Measurements from ENCODE around the gene TAOK3.
"Not testable (repeated sequence)": the region's sequence is repeated elsewhere in the genome, so short reads cannot be mapped to it uniquely, and the experiment has no call there.

TAOK3 gene

DNA sequence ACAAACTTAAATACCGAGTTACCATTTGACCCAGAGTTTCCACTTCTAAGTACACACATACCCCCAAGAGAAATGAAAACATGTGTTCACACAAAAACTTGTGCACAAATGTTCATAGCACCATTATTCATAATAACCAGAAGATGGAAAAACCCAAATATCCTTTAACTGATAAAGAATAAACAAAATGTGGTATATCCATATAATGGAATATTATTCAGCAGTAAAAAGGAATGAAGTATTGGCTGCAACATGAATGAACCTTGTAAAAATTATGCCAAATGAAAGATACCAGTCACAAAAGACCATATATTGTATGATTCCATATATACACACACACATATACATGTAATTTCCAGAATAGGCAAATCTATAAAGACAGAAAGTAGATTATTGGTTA lies 116.4 kb downstream of the TAOK3 start:
- no peak overlapping the region for H3K27ac Mint-ChIP-seq
- ATAC-seq, result no peak
- H3K4me1 Mint-ChIP-seq, result no peaks in the 10 kb centered on the region
- DNase-seq, result no peak
- no peaks in the 10 kb centered on the region for H3K27me3 Mint-ChIP-seq
- H3K9me3 Mint-ChIP-seq, result no peaks in the 10 kb centered on the region
- H3K4me3 Mint-ChIP-seq, result no peak overlapping the region

DNA sequence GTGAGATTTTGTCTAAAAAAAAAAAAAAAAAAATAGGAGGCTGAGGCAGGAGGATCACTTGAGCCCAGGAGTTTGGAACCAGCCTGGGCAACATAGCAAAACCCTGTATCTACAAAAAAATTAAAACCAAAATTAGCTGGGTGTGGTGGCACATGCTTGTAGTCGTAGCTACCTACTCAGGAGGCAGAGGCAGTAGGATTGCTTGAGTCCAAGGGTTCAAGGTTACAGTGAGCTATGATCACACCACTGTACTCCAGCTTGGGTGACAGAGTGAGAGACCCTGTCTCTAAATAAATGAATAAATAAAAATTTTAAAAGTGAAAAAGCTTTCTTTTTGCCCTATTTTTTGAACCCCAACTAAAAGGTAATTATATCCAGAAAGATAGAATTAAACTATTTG lies 123.2 kb downstream of the TAOK3 start:
- H3K27ac Mint-ChIP-seq, result no peak overlapping the region
- no peaks in the 10 kb centered on the region for H3K27me3 Mint-ChIP-seq
- no peak overlapping the region for H3K4me3 Mint-ChIP-seq
- no peak for ATAC-seq
- H3K9me3 Mint-ChIP-seq, result no peaks in the 10 kb centered on the region
- H3K4me1 Mint-ChIP-seq, result no peaks in the 10 kb centered on the region
- DNase-seq, result no peak

DNA sequence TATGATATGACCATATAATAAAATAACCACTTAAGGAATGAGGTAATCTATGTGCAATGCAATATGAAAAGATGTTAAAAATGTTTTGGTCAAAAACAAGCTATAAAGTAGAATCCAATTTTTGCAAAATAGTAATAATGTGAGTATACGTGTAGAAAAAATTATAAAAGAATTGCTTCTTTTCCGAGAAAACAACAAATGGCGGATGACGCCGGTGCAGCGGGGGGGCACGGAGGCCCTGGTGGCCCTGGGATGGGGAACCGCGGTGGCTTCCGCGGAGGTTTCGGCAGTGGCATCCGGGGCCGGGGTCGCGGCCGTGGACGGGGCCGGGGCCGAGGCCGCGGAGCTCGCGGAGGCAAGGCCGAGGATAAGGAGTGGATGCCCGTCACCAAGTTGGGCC lies 126.8 kb downstream of the TAOK3 start:
- not testable (repeated sequence) for ATAC-seq, H3K27me3 Mint-ChIP-seq, H3K4me1 Mint-ChIP-seq, DNase-seq, H3K27ac Mint-ChIP-seq, H3K9me3 Mint-ChIP-seq, H3K4me3 Mint-ChIP-seq

DNA sequence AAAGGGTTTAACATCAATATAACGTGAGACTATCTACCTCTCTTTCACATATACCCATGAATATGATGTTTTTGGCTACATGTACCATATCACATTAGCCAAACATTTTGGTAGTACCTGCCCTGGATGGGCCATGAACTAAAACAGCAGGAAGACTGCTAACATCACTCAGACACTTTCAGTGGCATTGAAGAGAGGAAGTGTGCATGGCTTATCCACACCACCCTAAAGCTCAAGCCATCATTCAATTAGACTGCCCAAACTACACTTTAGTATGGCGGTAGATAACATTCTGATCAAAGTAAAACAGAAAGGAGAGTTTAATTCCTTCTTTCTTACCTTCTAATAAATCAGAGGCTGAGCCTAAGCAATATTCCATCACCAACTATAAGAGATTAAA lies 133.8 kb downstream of the TAOK3 start:
- Mint-ChIP-seq H3K4me3 (no peak overlapping the region), H3K27me3 (no peaks in the 10 kb centered on the region), H3K27ac (peak overlapping the region in 1 of 2 donors; percentile 52), H3K9me3 (no peaks in the 10 kb centered on the region), H3K4me1 (no peaks in the 10 kb centered on the region)
- ATAC-seq (no peak), DNase-seq (no peak)

DNA sequence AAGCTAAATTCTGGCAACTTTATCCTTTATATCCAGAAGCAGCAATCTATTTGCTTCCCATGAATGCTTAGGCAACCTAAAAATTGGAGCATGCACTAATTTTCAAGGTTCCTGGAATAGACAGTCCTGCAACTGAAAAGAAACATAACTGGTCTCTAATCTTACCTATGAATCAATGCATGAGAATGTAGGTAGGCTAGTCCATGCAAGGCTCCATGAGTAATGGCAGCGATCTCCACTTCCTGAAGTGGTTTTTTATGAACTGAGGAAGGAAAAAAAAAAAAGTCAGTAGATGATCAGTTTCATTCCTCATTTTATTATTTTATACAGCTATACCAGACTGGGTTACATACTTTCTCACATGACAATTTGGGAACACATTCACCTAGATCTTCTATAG lies 134.8 kb downstream of the TAOK3 start:
- Mint-ChIP-seq H3K4me3 (no peak overlapping the region), H3K27ac (no peak overlapping the region), H3K27me3 (no peaks in the 10 kb centered on the region), H3K4me1 (no peaks in the 10 kb centered on the region), H3K9me3 (no peaks in the 10 kb centered on the region)
- ATAC-seq (no peak), DNase-seq (no peak)

DNA sequence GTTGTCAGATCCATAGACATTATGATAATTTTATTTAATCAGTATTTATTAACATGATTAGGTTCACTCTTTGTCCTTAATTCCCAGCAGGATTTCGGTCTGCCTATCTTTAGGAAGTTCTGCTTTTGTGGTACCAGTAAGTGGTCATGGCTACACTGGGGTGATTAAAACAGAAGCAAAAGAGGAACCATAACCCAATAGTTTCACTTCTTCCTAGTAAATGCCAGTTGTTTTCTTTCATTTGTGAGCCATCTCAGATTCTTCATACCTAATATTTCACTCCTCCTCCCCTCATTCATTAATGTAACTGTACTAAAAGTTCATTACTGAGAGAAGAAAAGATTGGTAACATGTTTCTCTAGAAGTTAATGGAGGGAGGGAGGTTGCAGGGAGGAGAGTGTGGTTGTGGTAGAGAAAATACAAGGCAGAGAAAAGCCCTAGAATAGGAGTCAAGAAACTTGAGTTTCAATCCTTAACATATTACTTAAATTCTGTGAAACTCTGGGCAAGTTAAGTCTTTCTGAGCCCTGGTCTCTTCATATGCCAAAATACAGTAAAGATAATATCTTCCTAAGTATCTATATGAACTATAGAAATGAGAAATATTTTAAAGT lies 135.5 kb downstream of the TAOK3 start:
- Mint-ChIP-seq H3K4me1 (no peaks in the 10 kb centered on the region), H3K9me3 (no peaks in the 10 kb centered on the region), H3K27me3 (no peaks in the 10 kb centered on the region), H3K27ac (peak overlapping the region in 1 of 2 donors; percentile 11), H3K4me3 (no peak overlapping the region)
- ATAC-seq, result no peak
- no peak for DNase-seq

DNA sequence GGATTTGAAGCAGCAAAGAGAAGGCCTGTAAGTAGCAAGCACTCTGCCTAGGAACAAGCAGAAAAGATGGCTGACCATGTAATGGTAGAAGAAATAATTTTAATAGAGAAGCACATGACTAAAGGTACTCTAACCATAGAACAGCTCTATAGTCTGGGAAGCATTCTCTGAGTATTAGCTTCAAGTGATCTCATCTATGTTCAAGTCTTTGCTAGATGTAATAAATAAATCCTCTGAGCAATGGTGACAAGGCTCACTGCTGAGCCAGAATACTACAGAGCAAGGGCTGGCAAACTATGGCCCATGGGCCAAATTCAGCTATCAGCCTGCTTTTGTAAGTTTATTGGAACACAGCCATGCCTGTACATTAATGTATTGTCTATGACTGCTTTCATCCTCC lies 152.0 kb downstream of the TAOK3 start:
- Mint-ChIP-seq H3K4me1 (no peaks in the 10 kb centered on the region), H3K4me3 (no peak overlapping the region), H3K27me3 (no peaks in the 10 kb centered on the region), H3K27ac (no peak overlapping the region), H3K9me3 (no peaks in the 10 kb centered on the region)
- no peak for DNase-seq
- no peak for ATAC-seq

DNA sequence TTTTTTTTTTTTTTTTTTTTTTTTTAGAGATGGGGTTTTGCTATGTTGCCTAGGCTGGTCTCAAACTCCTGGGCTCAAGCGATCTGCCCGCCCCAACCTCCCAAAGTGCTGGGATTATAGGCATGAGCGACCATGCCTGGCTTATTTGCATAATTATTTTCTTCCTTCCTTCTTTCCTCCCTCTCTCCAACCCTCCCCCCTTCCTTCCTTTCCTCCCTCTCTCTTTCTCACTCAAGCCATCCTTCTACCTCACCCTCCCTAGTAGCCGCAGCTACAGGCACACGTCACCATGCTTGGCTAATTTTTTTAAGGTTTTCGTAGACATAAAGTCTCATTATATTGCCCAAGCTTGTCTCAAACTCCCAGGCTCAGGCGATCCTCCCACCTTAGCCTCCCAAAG lies 152.9 kb downstream of the TAOK3 start:
- no peak overlapping the region for H3K4me3 Mint-ChIP-seq
- H3K27me3 Mint-ChIP-seq, result no peaks in the 10 kb centered on the region
- peak overlapping the region in 1 of 2 donors; percentile 48 for H3K27ac Mint-ChIP-seq
- no peaks in the 10 kb centered on the region for H3K9me3 Mint-ChIP-seq
- ATAC-seq, result no peak
- DNase-seq, result no peak
- H3K4me1 Mint-ChIP-seq, result no peaks in the 10 kb centered on the region

DNA sequence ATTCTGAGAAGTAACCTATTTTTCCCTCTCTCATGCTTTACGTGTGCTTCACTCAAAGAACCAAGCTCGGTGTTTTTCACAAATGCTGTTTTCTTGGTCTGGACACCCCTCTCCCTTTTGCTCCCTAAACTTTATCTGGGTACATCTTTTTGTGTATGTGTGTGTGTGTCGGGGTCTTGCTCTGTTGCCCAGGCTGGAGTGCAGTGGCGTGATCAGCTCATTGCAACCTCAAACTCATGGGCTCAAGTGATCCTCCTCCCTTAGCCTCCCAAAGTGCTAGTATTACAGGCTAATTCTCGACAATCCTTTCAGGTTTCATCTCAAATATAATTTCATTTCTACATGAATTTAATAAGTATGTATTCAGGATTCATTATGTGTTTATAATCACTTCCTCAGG lies 153.6 kb downstream of the TAOK3 start:
- no peak for ATAC-seq
- Mint-ChIP-seq H3K4me1 (no peaks in the 10 kb centered on the region), H3K27me3 (no peaks in the 10 kb centered on the region), H3K27ac (peak overlapping the region in 1 of 2 donors; percentile 2), H3K4me3 (no peak overlapping the region), H3K9me3 (no peaks in the 10 kb centered on the region)
- no peak for DNase-seq

DNA sequence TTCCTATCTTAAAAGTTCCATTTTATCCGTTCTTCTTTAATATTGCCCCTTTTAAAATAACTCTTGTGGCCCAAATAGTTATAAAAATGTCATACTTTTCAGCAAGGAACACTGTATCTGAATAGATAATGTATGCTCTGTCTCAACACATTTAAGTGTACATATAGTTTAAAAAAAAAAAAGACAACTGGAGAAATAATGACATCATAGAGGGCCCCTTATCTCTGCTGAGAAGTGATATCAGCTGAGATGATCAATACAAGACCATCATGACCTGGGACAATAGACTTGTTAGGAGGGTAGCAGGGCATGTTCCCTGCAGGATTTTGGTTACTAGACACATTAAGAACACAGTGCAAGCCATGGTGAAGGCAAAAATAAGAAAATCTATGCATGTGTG lies 159.3 kb downstream of the TAOK3 start:
- H3K4me1 Mint-ChIP-seq, result no peaks in the 10 kb centered on the region
- ATAC-seq (no peak), DNase-seq (no peak)
- no peaks in the 10 kb centered on the region for H3K9me3 Mint-ChIP-seq
- H3K27me3 Mint-ChIP-seq, result no peaks in the 10 kb centered on the region
- H3K4me3 Mint-ChIP-seq, result no peak overlapping the region
- H3K27ac Mint-ChIP-seq, result no peak overlapping the region

DNA sequence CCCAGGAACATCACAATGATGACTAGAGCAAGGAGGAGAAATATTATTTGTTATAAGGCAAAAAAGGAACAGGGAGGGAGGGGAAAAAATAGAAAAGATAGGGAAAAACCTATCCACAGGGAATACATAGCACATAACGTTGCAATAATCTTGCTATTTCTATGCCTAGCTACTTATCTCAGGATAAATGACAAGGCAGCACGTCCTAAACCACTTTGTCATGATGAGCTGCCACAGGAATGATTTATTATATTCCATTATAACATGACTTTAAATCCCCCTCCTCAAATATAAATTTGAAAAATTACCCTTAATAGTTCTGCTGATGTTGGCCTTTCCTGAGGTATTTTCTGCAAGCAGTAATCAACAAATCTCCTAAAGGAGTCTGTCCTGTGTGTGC lies 160.1 kb downstream of the TAOK3 start:
- no peak overlapping the region for H3K27ac Mint-ChIP-seq
- no peak for DNase-seq
- no peak for ATAC-seq
- no peaks in the 10 kb centered on the region for H3K4me1 Mint-ChIP-seq
- H3K9me3 Mint-ChIP-seq, result no peaks in the 10 kb centered on the region
- no peak overlapping the region for H3K4me3 Mint-ChIP-seq
- no peaks in the 10 kb centered on the region for H3K27me3 Mint-ChIP-seq

DNA sequence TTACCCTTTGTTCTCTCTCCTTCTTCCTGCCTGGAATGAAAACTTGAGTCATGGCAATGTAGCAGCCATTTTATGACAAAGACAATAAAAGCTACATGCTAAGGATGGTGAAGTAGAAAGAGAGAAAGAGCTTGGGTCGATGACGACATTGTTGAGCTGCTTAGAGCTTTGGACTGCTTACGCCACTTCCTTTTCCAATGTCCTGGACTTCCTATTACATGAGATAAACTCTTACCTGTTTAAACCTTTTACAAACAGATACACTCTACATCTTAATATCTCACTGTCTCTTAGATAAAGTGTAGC lies 166.6 kb downstream of the TAOK3 start:
- no peaks in the 10 kb centered on the region for H3K27me3 Mint-ChIP-seq
- H3K4me3 Mint-ChIP-seq, result no peak overlapping the region
- ATAC-seq (no peak), DNase-seq (no peak)
- no peaks in the 10 kb centered on the region for H3K4me1 Mint-ChIP-seq
- H3K27ac Mint-ChIP-seq, result peak overlapping the region in 1 of 2 donors; percentile 69
- no peaks in the 10 kb centered on the region for H3K9me3 Mint-ChIP-seq

DNA sequence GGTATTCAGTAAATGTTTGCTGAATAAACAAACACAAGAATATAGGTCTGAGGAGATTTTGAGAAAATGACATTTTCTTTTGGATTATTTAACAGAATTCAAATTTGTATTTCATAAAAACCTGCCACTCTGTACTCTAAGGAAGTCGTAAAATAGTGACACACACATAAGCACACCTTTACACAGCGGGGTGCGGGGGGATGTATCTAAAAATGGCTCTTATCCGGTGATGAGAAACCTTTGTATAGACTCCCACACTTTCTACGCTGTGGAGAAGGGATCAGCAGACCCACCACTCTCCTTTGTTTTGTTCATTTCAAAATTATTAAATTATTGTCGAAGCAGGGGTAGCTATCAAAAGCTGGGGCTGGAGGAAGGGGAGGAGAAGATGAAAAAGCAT lies 178.7 kb downstream of the TAOK3 start:
- no peaks in the 10 kb centered on the region for H3K9me3 Mint-ChIP-seq
- no peak for DNase-seq
- no peaks in the 10 kb centered on the region for H3K27me3 Mint-ChIP-seq
- no peak overlapping the region for H3K4me3 Mint-ChIP-seq
- H3K27ac Mint-ChIP-seq, result no peak overlapping the region
- ATAC-seq, result no peak
- H3K4me1 Mint-ChIP-seq, result no peaks in the 10 kb centered on the region

DNA sequence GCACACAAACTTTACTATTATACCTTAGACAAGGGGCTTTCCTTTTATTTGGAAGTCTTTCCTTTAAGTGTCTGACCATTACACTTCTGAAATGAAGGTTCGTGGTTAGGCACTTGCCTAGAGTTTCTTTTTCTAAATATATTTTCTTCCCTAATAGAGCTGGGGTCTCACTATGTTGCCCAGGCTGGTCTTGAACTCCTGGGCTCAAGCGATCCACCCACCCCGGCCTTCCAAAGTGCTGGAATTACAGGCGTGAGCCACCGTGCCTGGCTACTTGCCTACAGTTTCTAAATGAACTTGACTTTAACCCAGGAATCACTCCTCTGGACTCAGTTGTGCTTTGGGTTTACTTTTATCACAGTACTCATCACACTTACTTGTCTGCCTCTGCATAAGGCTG lies 179.2 kb downstream of the TAOK3 start:
- no peaks in the 10 kb centered on the region for H3K4me1 Mint-ChIP-seq

DNA sequence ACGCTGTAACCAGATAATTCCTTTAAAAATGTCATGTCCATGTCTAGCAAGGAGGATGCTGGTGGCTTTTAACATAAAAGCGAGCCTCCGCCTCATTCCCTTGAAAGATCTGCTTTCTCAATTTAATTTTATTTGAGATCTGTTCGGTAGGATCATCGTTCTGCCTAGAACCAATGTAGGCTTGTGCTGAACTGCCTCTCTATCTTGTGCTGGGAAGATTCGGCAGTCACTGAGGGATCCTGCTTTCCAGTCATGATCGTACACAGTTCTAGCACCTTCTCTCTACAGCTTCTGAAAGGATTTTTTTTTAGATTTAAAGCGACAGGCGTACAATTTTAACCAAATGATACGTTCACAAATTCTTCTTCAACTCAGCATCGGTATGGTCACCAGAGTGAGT lies 182.4 kb downstream of the TAOK3 start:
- Mint-ChIP-seq H3K9me3 (no peaks in the 10 kb centered on the region), H3K4me1 (peaks cover 14% of the 10 kb centered on the region), H3K27ac (no peak overlapping the region), H3K27me3 (no peaks in the 10 kb centered on the region), H3K4me3 (no peak overlapping the region)
- DNase-seq, result no peak
- no peak for ATAC-seq

More for the DNA sequence above, 179.2 kb downstream of the TAOK3 start:
- DNase-seq (no peak), ATAC-seq (no peak)
- H3K4me3 Mint-ChIP-seq, result no peak overlapping the region
- peak overlapping the region; percentile 31 to 74 for H3K27ac Mint-ChIP-seq
- H3K9me3 Mint-ChIP-seq, result no peaks in the 10 kb centered on the region
- no peaks in the 10 kb centered on the region for H3K27me3 Mint-ChIP-seq

DNA sequence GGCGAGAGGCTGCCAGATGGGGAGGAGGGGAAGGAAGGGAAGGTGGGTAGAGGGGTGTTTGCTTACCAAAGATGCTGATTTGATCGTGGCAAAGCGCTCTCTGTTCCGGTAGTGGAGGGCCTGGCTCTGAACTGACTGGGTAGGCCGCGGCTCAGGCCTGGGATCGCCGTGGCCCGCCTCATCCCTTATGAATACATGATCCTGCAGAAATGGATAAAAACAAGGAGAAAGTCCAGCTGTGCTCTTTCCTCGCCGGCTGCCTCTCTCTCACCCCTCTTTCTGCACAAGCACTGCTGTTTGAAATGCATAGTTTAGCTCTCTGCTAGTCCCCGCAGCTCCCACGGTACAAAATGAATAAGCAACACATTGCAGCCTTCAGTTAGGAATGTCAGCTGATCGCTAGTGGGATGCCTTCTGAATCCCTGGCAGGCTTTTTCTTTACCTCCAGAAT lies 182.9 kb downstream of the TAOK3 start:
- no peak for DNase-seq
- no peaks in the 10 kb centered on the region for H3K9me3 Mint-ChIP-seq

DNA sequence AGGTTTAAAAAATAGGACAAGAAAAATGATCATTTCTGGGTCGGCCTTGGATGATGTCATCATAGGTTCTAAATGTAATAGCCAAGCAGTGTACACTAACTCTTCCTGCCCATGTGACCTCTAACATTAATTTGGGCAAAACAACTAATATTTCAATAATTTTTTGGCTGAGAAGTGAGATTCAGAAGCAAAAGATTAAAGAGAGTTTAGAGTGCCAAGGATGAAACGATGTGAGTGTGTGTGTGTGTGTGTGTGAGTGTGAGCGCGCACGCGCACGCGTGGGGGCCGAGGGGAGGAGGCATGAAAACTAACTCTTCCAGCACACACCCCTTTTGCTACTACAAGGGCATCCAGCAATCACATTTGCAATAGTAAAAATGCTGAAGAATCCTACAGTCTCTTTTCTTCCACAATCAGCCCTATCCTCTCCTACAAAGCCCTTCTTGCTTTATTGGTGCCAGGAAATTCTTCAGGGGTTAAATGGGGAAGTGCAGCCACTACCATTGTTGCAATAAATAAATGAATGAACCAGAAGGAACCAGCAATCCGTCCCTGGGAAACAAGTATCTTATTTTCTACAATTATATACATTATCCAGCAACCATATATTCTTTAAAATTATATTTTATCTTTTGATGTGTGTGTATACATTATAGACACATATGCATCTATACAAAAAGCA lies 183.9 kb downstream of the TAOK3 start:
- no peak for ATAC-seq
- no peaks in the 10 kb centered on the region for H3K27me3 Mint-ChIP-seq
- H3K9me3 Mint-ChIP-seq, result no peaks in the 10 kb centered on the region
- DNase-seq, result no peak
- H3K4me3 Mint-ChIP-seq, result no peak overlapping the region
- no peak overlapping the region for H3K27ac Mint-ChIP-seq
- H3K4me1 Mint-ChIP-seq, result peaks cover 15% of the 10 kb centered on the region

More for the DNA sequence above, 182.9 kb downstream of the TAOK3 start:
- Mint-ChIP-seq H3K27ac (peak overlapping the region in 1 of 2 donors; percentile 63), H3K4me1 (peaks cover 14% of the 10 kb centered on the region), H3K27me3 (no peaks in the 10 kb centered on the region), H3K4me3 (no peak overlapping the region)
- no peak for ATAC-seq
